ENCODE measurements around the gene KIF5C. TPM values are rescaled to one million over a fixed set of nuclear protein-coding genes. Genes with fewer than 3 reads are reported as not detected.

KIF5C gene
- total and polyA plus RNA-seq, 2 experiments from 2014 or later = 0.11 to 0.19 TPM

- in situ Hi-C loops (cut with MboI) = loop anchor here (10.0 kb wide), 1 partner anchor 277 kb away; no protein-coding TSS in a partner anchor
- no peak overlapping the region for H3K4me2 ChIP-seq (ENCODE audit: unreplicated experiment)
Measured at GRCh38 chr2:149037851-149038250, 162.8 kb downstream of the KIF5C start.

GRCh38 chr2:149038442-149039212 is 163.6 kb downstream of the KIF5C start, which contains the start of gene LYPD6B:
LYPD6B (plus strand) TSS chr2:149038699; CDS start chr2:149130949, 92,250 bp downstream.
- 0 out of 2 replicates have a peak, but pooled peaks cover 3% of the 10 kb centered on the region for H3K4me1 ChIP-seq (ENCODE audit: insufficient read depth)
- H3K9ac ChIP-seq = peak within 1 kb of the TSS; percentile 34
- no peaks in the 10 kb centered on the region for H3K36me3 ChIP-seq (ENCODE audit: low read depth)
- H3K4me3 ChIP-seq = peak within 1 kb of the TSS; percentile 59
- H2AFZ ChIP-seq = peak within 1 kb of the TSS; percentile 64
- no peaks in the 10 kb centered on the region for H3K9me2 ChIP-seq (ENCODE audit: insufficient read depth)
- H3K4me2 ChIP-seq (ENCODE audit: unreplicated experiment) = peak within 1 kb of the TSS; percentile 58
- peak; percentile 38 for DNase-seq
- no peak within 1 kb of the TSS for H3K27ac ChIP-seq
- no peaks in the 10 kb centered on the region for H3K79me2 ChIP-seq (ENCODE audit: insufficient read depth)
- in situ Hi-C loops (cut with MboI) = loop anchor here (10.0 kb wide), 1 partner anchor 276 kb away; no protein-coding TSS in a partner anchor
- H3K27me3 ChIP-seq (replicated peaks; ENCODE audit: insufficient read depth) = peaks cover 15% of the 10 kb centered on the region
- no peaks in the 10 kb centered on the region for H4K20me1 ChIP-seq (ENCODE audit: insufficient read depth)
- no peaks in the 10 kb centered on the region for H3K9me3 ChIP-seq (ENCODE audit: low read depth)
- no peaks in the 10 kb centered on the region for H3F3A ChIP-seq (ENCODE audit: insufficient read depth)
- TF ChIP-seq EZH2 (IDR thresholded peaks at IDR 0.05; ENCODE audit: insufficient read depth, poor library complexity, severe bottlenecking) = peak; percentile 48
- no peak for TF ChIP-seq EZH2phosphoT487 (IDR thresholded peaks at IDR 0.05; ENCODE audit: insufficient read depth, low read depth)
- WGBS, 2 experiments (ENCODE audit: low coverage in 1 of 2, low lambda C conversion rate in 2 of 2, missing lambda C conversion rate in 2 of 2) = 4 to 11% methylated on average over 24 to 53 of the region's 85 CpGs

More at GRCh38 chr2:149037851-149038250, 162.8 kb downstream of the KIF5C start:
- Histone ChIP-seq H3K4me1 (ENCODE audit: insufficient read depth) (0 out of 2 replicates have a peak, but pooled peaks cover 3% of the 10 kb centered on the region), H3K36me3 (ENCODE audit: low read depth) (no peaks in the 10 kb centered on the region), H3K9me2 (ENCODE audit: insufficient read depth) (no peaks in the 10 kb centered on the region), H3K79me2 (ENCODE audit: insufficient read depth) (no peaks in the 10 kb centered on the region), H2AFZ (peak overlapping the region; percentile 64; the same call in 1 of the 2 replicates), H4K20me1 (ENCODE audit: insufficient read depth) (no peaks in the 10 kb centered on the region), H3K9me3 (ENCODE audit: low read depth) (no peaks in the 10 kb centered on the region), H3K9ac (no peak overlapping the region), H3K27me3 (replicated peaks; ENCODE audit: insufficient read depth) (peaks cover 15% of the 10 kb centered on the region), H3F3A (ENCODE audit: insufficient read depth) (no peaks in the 10 kb centered on the region), H3K27ac (no peak overlapping the region), H3K4me3 (peak overlapping the region; percentile 59; the same call in 1 of the 2 replicates)
- 73 to 82% methylated on average over 7 of the region's 8 CpGs for WGBS, 2 experiments (ENCODE audit: low coverage in 1 of 2, low lambda C conversion rate in 2 of 2, missing lambda C conversion rate in 2 of 2)
- DNase-seq = no peak
- no peak for TF ChIP-seq EZH2phosphoT487 (IDR thresholded peaks at IDR 0.05; ENCODE audit: insufficient read depth, low read depth)
- TF ChIP-seq EZH2 (IDR thresholded peaks at IDR 0.05; ENCODE audit: insufficient read depth, poor library complexity, severe bottlenecking) = no peak

GRCh38 chr2:149039213-149039724 is 164.2 kb downstream of the KIF5C start:
- Histone ChIP-seq H3K4me2 (ENCODE audit: unreplicated experiment) (peak overlapping the region; percentile 58), H4K20me1 (ENCODE audit: insufficient read depth) (no peaks in the 10 kb centered on the region), H3K4me3 (peak overlapping the region; percentile 59), H3K4me1 (ENCODE audit: insufficient read depth) (0 out of 2 replicates have a peak, but pooled peaks cover 3% of the 10 kb centered on the region), H3K9ac (peak overlapping the region; percentile 34), H3K27me3 (replicated peaks; ENCODE audit: insufficient read depth) (peaks cover 15% of the 10 kb centered on the region), H3K9me2 (ENCODE audit: insufficient read depth) (no peaks in the 10 kb centered on the region), H3K36me3 (ENCODE audit: low read depth) (no peaks in the 10 kb centered on the region), H3F3A (ENCODE audit: insufficient read depth) (no peaks in the 10 kb centered on the region), H2AFZ (peak overlapping the region; percentile 64; the same call in 1 of the 2 replicates), H3K9me3 (ENCODE audit: low read depth) (no peaks in the 10 kb centered on the region), H3K27ac (no peak overlapping the region), H3K79me2 (ENCODE audit: insufficient read depth) (no peaks in the 10 kb centered on the region)
- TF ChIP-seq EZH2phosphoT487 (IDR thresholded peaks at IDR 0.05; ENCODE audit: insufficient read depth, low read depth) (no peak), EZH2 (IDR thresholded peaks at IDR 0.05; ENCODE audit: insufficient read depth, poor library complexity, severe bottlenecking) (no peak)
- DNase-seq = no peak
- in situ Hi-C loops (cut with MboI) = loop anchor here (10.0 kb wide), 1 partner anchor 276 kb away; no protein-coding TSS in a partner anchor
- 66 to 69% methylated on average over 10 to 11 of the region's 11 CpGs for WGBS, 2 experiments (ENCODE audit: low coverage in 1 of 2, low lambda C conversion rate in 2 of 2, missing lambda C conversion rate in 2 of 2)

- H3K9ac ChIP-seq = no peak overlapping the region
- no peaks in the 10 kb centered on the region for H3K79me2 ChIP-seq (ENCODE audit: insufficient read depth)
- H3K36me3 ChIP-seq (ENCODE audit: low read depth) = no peaks in the 10 kb centered on the region
- TF ChIP-seq EZH2 (IDR thresholded peaks at IDR 0.05; ENCODE audit: insufficient read depth, poor library complexity, severe bottlenecking) (no peak), EZH2phosphoT487 (IDR thresholded peaks at IDR 0.05; ENCODE audit: insufficient read depth, low read depth) (no peak)
- H3K4me2 ChIP-seq (ENCODE audit: unreplicated experiment) = no peak overlapping the region
- H3K4me3 ChIP-seq = no peak overlapping the region
- no peaks in the 10 kb centered on the region for H4K20me1 ChIP-seq (ENCODE audit: insufficient read depth)
- WGBS, 2 experiments (ENCODE audit: low coverage in 1 of 2, low lambda C conversion rate in 2 of 2, missing lambda C conversion rate in 2 of 2) = 55% methylated on average over 7 of the region's 7 CpGs
- no peaks in the 10 kb centered on the region for H3F3A ChIP-seq (ENCODE audit: insufficient read depth)
- no peak overlapping the region for H2AFZ ChIP-seq
- peaks cover 15% of the 10 kb centered on the region for H3K27me3 ChIP-seq (replicated peaks; ENCODE audit: insufficient read depth)
- H3K9me3 ChIP-seq (ENCODE audit: low read depth) = no peaks in the 10 kb centered on the region
- H3K4me1 ChIP-seq (ENCODE audit: insufficient read depth) = 0 out of 2 replicates have a peak, but pooled peaks cover 3% of the 10 kb centered on the region
- in situ Hi-C loops (cut with MboI) = no loop called here
- no peaks in the 10 kb centered on the region for H3K9me2 ChIP-seq (ENCODE audit: insufficient read depth)
- DNase-seq = peak; percentile 41
- H3K27ac ChIP-seq = no peak overlapping the region
Measured at GRCh38 chr2:149040451-149040850, 165.4 kb downstream of the KIF5C start.

All from GM23248 (cell line).